PC-9 (cell line): ENCODE results near the gene EPHA2.
"Not testable (repeated sequence)": the region's sequence is repeated elsewhere in the genome, so short reads cannot be mapped to it uniquely, and the experiment has no call there.

Source experiments
- EZH2 ChIP-seq: fragments of 200-600 bp; sonication (generic); IDR thresholded peaks from 2 replicates; pipeline ENCODE4 v1.8.0; 2017; ENCODE audit warnings: antibody characterized with exemption, low read depth
- TF ChIP-seq, protein P1 (sequence below): fragments of 200-600 bp; sonication (generic); conservative IDR thresholded peaks from 2 replicates; pipeline ENCODE4 v1.6.1; 2017; ENCODE audit warnings: mixed run types, antibody characterized with exemption, mild to moderate bottlenecking, moderate library complexity

- TF ChIP-seq, protein P1, sequence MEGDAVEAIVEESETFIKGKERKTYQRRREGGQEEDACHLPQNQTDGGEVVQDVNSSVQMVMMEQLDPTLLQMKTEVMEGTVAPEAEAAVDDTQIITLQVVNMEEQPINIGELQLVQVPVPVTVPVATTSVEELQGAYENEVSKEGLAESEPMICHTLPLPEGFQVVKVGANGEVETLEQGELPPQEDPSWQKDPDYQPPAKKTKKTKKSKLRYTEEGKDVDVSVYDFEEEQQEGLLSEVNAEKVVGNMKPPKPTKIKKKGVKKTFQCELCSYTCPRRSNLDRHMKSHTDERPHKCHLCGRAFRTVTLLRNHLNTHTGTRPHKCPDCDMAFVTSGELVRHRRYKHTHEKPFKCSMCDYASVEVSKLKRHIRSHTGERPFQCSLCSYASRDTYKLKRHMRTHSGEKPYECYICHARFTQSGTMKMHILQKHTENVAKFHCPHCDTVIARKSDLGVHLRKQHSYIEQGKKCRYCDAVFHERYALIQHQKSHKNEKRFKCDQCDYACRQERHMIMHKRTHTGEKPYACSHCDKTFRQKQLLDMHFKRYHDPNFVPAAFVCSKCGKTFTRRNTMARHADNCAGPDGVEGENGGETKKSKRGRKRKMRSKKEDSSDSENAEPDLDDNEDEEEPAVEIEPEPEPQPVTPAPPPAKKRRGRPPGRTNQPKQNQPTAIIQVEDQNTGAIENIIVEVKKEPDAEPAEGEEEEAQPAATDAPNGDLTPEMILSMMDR = not testable (repeated sequence)
- TF ChIP-seq EZH2 = not testable (repeated sequence)
Measured at GRCh38 chr1:16107039-16107438, 48.8 kb downstream of the EPHA2 start.
